Right renal cortex interstitium (tissue), 3 donors: ENCODE measurements around the gene CACNA2D3. TPM values are rescaled to one million over a fixed set of nuclear protein-coding genes. Genes with fewer than 3 reads are reported as not detected.

Experiments used
- DNase-seq, 3 donors: peaks; one replicate each; pipeline ENCODE4 v3.0.0-alpha.2; 2013; ENCODE audit warnings: low read depth in 3 of 3, low spot score in 2 of 3
- polyA plus RNA-seq, 3 donors: library from polyadenylated mRNA; unstranded; fragments of 120-200 nt; gene quantifications; one replicate each; pipeline ENCODE4 v1.2.1, GENCODE V29; 2013; ENCODE audit not compliant: insufficient read length in 3 of 3

The CACNA2D3 gene
- polyA plus RNA-seq, 3 donors: 1.4 to 1.8 (median 1.6) TPM

DNA sequence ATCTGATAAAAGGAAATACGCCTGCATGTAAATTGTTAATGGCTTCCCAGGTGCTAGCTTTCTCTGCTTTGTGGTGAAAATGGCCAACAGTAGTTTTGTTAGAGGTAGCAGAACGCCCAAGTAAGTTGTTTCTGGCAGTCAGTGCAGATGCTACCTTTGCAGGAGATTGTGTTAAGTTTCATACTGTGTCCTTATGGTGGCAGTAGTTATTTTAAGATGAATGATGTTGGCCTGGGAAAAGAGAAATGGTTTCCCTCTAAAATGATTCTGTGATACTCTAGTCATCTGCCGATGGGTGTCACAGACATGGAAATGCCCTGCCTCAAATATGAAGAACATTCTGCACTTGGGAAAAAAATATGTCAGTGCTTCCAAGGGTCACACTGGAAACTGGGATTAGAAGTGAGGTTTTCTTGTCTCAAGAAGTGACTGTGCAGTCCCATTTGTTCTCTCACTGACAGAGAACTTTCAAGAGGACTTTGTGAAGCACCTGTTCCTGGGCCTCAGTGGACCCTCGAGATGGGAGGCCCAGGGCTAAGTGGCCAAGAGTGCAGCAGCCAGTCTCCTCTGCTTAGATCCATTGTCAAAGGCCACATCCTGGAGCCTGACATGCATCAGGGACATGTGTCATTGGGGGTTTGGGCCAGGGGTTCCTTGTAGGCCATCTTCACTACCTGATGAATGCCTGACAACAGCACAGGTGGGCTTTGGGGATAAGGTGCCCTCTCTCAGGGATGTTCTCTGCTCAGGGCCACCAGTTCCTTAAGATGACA is 393.3 kb downstream of the CACNA2D3 start:
- no peak for DNase-seq

GRCh38 chr3:54517424-54517823 is 395.1 kb downstream of the CACNA2D3 start:
- no peak for DNase-seq

DNA sequence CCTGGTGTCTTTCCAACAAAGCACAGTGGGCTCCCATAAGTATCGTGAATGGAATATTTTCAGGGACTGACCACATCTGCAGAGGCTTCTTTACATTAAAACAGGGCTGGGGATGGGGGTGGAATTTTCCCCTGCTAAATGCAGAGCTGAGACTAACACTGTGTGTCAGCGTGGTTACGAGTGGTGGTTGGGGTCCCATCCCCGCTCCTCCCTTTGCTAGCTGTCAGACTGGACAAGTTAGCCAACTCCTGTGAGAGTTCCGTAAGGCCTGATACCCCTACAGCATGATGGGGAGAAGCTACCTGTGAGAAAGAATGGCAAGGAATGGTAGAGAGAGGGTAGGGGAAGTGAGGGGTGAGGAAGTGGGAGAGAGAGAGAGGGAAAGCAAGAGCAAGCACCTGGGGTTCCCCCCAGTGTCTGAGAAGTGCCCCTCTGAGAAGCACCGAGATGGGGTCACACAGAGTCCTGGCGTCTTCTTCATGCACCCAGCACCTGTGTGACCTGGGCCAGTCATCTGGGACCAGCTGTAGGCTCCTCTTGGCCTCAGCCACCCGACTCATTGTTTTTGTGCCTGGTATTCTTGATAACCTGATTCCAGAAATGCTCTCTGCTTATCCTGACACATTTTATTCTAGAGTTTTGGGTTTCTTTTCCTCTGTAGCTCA is 395.8 kb downstream of the CACNA2D3 start:
- no peak for DNase-seq

DNA sequence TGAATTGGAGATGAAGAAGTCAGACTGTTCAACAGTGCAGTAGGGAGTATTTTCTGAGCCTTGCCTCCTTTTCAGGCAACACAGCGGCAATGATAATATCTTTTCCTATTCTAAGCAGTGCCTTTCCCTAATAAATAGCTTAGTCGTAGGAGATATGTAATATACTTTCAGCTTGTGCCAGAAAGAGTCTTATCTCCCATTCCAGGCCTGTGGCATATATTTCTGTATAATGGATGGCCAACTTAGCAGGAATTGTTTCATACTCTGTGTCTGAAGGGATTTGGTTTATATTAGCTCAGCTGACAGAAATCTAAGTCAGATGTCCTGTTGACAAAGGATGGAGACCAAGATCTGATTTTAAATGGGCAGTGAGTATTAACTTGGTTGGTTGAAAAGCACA is 397.1 kb downstream of the CACNA2D3 start:
- no peak for DNase-seq

DNA sequence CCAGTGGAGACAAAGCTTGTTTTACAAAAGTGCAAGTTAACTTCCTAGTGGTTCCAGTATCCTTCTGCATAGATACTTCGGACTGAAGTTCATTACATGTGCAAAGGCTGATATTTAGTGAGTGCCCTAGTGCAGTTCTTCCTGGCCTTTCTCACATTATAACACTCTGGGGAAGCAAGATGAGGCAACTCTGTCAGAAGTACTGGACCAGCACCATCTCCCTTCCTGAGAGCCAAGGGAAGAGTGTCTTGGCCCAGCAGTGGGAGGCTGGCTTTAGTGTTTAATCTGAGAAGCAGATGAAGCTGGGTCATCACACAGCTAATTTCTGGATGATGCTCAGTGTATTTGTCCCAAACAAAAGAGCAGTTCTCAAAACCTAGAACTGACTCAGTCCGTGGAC is 397.7 kb downstream of the CACNA2D3 start:
- no peak for DNase-seq

DNA sequence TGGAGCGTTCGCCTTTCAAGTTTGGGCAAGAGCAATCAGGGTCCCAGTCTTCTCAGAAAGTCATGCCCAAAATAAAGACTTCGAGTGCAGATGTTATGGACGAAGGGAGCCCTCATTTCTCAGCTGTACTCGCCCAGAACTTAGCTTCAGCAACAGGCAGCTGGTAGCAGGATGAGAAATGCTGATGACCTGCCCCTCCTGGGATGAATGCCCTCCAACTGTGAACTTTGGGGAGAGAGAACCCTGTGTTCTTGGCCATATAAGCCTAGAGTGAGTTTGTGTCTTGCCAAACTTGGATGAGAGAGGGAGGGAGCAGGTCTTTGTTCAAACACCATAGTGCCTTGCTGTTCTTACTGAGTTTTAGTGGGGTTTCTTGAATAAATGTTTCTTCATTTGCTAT is 405.2 kb downstream of the CACNA2D3 start:
- no peak for DNase-seq

- no peak for DNase-seq
Observed at GRCh38 chr3:54527953-54528352, 405.6 kb downstream of the CACNA2D3 start.

DNA sequence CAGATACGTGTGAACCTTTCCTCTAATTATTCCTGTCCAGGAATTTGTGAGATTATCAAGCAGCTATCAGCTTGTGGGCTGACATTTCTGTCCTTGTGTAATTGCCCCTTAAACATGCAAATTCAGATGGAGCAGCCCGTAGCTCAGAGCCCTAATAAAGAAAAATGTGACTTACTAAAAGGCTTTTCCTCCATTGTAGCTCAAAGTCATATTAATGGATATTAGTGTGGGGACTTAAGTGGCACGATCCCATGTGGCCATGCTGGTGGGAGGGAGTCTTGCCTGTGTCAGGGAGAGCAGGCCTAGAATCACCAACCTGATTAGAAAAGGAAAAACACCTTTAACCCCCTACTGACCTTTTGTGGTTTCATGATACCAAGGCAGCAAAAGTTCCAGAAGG is 406.3 kb downstream of the CACNA2D3 start:
- DNase-seq: no peak

DNA sequence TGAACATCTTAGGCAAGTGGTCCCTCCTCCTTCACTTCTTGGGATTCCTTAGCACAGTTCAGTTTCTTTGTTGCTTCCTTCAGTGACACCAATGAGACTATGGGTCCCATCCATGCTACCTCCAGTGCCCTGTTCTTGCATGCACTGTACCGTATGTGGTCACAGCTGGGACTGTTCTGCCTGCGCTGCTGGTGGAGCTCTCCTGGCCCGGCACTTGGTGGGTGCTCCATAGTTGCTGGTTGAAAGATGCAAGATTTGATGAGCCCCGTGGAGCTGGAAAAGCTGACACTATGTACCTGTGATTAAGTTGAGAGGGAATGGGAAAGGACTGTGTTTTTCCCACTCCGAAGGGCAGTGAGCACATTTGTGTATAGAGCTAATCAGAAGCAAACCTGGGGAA is 407.7 kb downstream of the CACNA2D3 start:
- DNase-seq: no peak

- DNase-seq: no peak
Observed at GRCh38 chr3:54530944-54531343, 408.6 kb downstream of the CACNA2D3 start.

DNA sequence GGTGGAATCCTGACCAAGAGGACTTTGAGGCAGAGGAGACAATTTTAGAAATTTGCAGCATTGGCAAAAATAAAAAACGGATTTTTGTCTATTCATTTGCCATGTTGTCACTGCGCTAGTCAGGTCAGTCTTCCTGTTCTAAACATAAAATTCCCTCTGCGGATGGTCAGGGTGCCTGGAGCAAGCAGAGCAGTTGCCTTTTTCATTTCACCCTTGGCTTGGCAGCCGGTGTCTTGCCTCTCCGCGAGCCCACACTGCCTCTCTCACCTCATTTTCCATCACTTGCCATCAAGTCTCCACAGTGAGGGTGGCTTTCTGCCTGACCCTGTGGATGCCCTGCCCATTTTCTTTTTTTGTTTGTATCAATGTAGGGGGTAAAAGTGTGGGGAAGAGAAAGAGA is 409.4 kb downstream of the CACNA2D3 start:
- no peak for DNase-seq

DNA sequence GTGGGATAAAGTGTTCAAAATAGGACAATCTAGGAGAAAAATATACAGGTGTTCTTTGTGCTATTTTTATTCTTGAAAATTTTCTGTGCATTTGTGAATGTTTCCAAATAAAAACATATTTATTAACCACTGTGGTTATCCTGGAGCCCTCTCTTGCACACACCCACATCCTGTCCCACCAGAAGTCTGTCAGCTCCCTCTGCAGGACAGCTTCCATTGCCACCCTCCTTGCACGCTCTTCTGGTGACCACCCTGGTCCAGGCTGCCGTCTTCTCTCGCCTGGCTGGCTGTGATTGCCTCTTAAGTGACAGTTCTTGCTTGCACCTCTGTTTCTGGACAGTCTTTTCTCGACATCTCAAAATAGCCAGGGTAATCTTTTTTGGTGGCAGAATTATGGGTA is 411.5 kb downstream of the CACNA2D3 start:
- no peak for DNase-seq

- no peak for DNase-seq
Observed at GRCh38 chr3:54535619-54536018, 413.3 kb downstream of the CACNA2D3 start.

DNA sequence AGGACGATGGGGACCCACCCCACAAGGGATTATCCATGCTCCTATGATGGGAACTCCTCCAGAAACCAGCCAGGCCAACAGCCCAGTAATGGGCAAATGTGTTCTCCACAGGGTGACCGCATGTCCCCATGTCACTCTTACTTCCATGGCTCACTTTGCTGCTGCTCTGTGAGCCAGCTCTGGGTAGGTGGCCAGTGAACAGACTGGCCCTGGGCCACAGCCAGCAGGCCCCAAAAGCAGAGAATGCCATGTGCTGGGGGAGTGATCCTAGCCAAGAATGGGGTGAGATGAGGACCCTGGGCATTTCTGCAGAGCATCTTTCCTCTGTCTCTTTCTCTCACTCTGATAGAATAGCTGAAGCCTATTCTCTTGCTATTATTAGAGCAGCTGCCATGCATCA is 414.1 kb downstream of the CACNA2D3 start:
- no peak for DNase-seq

GRCh38 chr3:54537506-54537905 is 415.2 kb downstream of the CACNA2D3 start:
- no peak for DNase-seq

DNA sequence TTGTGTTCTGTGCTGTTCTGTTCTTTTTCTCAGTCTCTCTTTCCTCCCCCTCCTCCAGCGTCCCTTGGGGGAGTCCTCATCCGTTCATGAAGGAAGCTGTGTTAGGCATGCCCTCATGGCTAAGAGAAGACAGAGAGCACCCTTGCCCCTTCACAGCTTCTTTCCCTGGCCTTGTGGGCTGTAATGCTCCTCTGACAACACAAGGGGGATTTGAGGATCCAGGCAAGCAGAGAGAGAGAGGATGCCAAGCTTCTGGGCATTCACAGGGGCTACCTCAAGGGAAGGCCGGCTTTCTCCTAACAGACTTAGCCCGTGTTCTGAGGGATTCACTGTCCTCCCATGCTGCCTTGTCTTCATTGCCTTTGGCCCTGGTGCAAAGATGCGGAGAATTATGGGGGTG is 416.0 kb downstream of the CACNA2D3 start:
- DNase-seq: no peak

- DNase-seq: no peak
Observed at GRCh38 chr3:54541369-54541768, 419.0 kb downstream of the CACNA2D3 start.

DNA sequence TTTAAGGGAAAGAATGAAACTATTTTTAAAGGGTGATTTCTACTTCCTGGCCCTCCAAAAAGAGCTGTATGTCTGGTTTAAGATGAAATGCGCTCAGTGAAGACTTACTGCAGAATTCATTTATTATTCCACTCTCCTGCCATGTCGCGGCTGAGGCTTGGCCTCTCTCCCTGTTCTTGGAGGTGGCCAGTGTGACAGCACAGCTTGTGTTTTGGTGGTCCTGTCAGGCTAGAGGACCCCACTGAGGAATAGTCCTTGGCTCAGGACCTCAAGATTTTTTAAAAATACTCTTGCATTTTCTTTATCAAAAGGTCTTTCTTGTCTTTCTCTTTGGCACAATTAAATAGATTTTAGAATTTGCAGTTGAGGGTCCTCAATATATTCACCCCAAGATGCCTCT is 421.1 kb downstream of the CACNA2D3 start:
- no peak for DNase-seq

DNA sequence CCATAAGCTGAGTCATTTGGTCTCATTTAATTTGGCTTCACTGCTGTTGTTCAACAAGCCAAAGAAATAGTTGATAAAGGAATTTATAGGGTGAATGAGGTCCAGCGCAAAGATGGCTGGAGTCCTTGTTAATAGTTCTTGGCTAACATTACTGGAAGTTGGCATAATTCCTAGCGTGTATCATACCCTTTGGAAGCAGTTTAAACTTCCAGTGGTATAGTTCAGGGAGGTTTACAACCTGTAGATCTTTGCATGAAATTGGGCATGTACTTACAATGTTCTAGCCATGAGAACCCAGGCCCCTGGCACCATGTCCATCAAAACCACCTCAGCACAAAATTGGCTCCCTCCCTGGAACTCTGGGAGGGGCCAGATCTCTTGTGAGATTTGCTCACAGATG is 424.7 kb downstream of the CACNA2D3 start:
- no peak for DNase-seq

DNA sequence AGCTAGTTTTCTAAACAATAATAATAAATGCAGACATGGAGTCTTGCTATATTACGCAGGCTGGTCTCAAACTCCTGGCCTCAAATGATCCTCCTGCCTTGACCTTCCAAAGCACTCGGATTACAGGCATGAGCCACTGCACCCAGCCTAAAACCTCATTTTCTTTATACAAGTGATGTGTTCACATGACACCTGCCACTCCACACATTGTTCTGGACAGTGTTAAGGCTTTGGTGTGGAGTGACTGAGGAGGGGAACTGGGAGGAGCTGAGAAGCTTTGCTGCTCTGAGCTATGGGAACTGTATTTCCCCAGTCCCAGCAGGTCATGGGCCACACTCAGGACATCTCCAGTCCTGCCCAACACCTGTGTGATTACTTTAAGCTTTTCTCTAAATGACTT is 425.5 kb downstream of the CACNA2D3 start:
- DNase-seq: no peak

- no peak for DNase-seq
Observed at GRCh38 chr3:54549607-54550220, 427.4 kb downstream of the CACNA2D3 start.
